Thyroid gland (tissue), 4 donors: Measurements from ENCODE around the gene CNTN5.

Experiments
- CTCF ChIP-seq, 6 experiments: fragments of 200-600 bp in 3 of 6; fragments of 450-650 bp in 3 of 6; sonication (generic) in 3 of 6; IDR thresholded peaks; one replicate each; pipeline ENCODE4 v1.5.1; 2016 to 2019; ENCODE audit warnings: antibody characterized with exemption in 6 of 6, mild to moderate bottlenecking in 2 of 6, inconsistent platforms in 1 of 6, moderate library complexity in 1 of 6
- POLR2A ChIP-seq, 2 donors: fragments of 450-650 bp; IDR thresholded peaks; one replicate each; pipeline ENCODE4 v1.6.1; 2017; ENCODE audit warnings: antibody characterized with exemption in 2 of 2, mild to moderate bottlenecking in 2 of 2, moderate library complexity in 1 of 2

GRCh38 chr11:99534812-99535211 lies 514.1 kb downstream of the CNTN5 start:
- TF ChIP-seq CTCF (IDR thresholded peaks at IDR 0.05) (no peak), POLR2A (IDR thresholded peaks at IDR 0.05) (no peak)
